NCI-H774 (cell line): ENCODE measurements around the gene EBNA1BP2.
"Not testable (repeated sequence)": the region's sequence is repeated elsewhere in the genome, so short reads cannot be mapped to it uniquely, and the experiment has no call there.

ENCODE experiments used
- DNase-seq: peaks from one replicate; lab custom pipeline; 2025; lab: John Stamatoyannopoulos, UW

Gene EBNA1BP2

GRCh38 chr1:43172527-43172972 is 460 bp upstream of the EBNA1BP2 start:
- peak; percentile 88 for DNase-seq

- no peak for DNase-seq
Measured at GRCh38 chr1:43171312-43171875, 696 bp downstream of the EBNA1BP2 start.

- DNase-seq = no peak
Measured at GRCh38 chr1:43165765-43166164, 6.3 kb downstream of the EBNA1BP2 start.

- DNase-seq = no peak
Measured at GRCh38 chr1:43165162-43165561, 6.9 kb downstream of the EBNA1BP2 start.

GRCh38 chr1:43156026-43156425 is 16.1 kb downstream of the EBNA1BP2 start:
- no peak for DNase-seq

- no peak for DNase-seq
Measured at GRCh38 chr1:43153443-43153842, 18.6 kb downstream of the EBNA1BP2 start.

- no peak for DNase-seq
Measured at GRCh38 chr1:43152866-43153265, 19.2 kb downstream of the EBNA1BP2 start.

GRCh38 chr1:43149889-43150288 is 22.2 kb downstream of the EBNA1BP2 start:
- DNase-seq = no peak

GRCh38 chr1:43147625-43148327 is 24.3 kb downstream of the EBNA1BP2 start:
- DNase-seq = peak; percentile 91

GRCh38 chr1:43144237-43144636 is 27.9 kb downstream of the EBNA1BP2 start:
- no peak for DNase-seq

GRCh38 chr1:43143441-43143888 is 28.6 kb downstream of the EBNA1BP2 start:
- DNase-seq = no peak

GRCh38 chr1:43140583-43140982 is 31.5 kb downstream of the EBNA1BP2 start:
- no peak for DNase-seq

- no peak for DNase-seq
Measured at GRCh38 chr1:43140010-43140409, 32.1 kb downstream of the EBNA1BP2 start.

GRCh38 chr1:43139295-43139694 is 32.8 kb downstream of the EBNA1BP2 start:
- DNase-seq = not testable (repeated sequence)

- no peak for DNase-seq
Measured at GRCh38 chr1:43137445-43138052, 34.5 kb downstream of the EBNA1BP2 start.

GRCh38 chr1:43135857-43136781 is 36.0 kb downstream of the EBNA1BP2 start:
- DNase-seq = no peak

GRCh38 chr1:43134640-43135039 is 37.5 kb downstream of the EBNA1BP2 start:
- no peak for DNase-seq

GRCh38 chr1:43134068-43134467 is 38.0 kb downstream of the EBNA1BP2 start:
- no peak for DNase-seq

- DNase-seq = no peak
Measured at GRCh38 chr1:43129426-43129825, 42.7 kb downstream of the EBNA1BP2 start.

GRCh38 chr1:43128816-43129215 is 43.3 kb downstream of the EBNA1BP2 start:
- no peak for DNase-seq

- no peak for DNase-seq
Measured at GRCh38 chr1:43123031-43123430, 49.1 kb downstream of the EBNA1BP2 start.

- peak; percentile 41 for DNase-seq
Measured at GRCh38 chr1:43121256-43121900, 50.7 kb downstream of the EBNA1BP2 start.
